Trophoblast cell (in vitro differentiated cells and primary cell): ENCODE measurements around the gene AHCYL2.

Source experiments
- DNase-seq, 2 donors: peaks; one replicate each; pipeline ENCODE4 v3.0.0-alpha.2; 2016
- H2AFZ ChIP-seq: 2 replicates; pipeline ENCODE4 v1.6.1; 2013; ENCODE audit warnings: low read length, moderate library complexity, mild to moderate bottlenecking; ENCODE audit not compliant: insufficient read depth, poor library complexity
- H2AK5ac ChIP-seq: 2 replicates; pipeline ENCODE4 v1.6.1; 2013; ENCODE audit warnings: mild to moderate bottlenecking, low read length
- H2BK120ac ChIP-seq: 2 replicates; pipeline ENCODE4 v1.6.1; 2013; ENCODE audit warnings: low read length, mild to moderate bottlenecking, moderate library complexity; ENCODE audit not compliant: insufficient read depth, poor library complexity
- H2BK12ac ChIP-seq: 2 replicates; pipeline ENCODE4 v1.6.1; 2013; ENCODE audit warnings: mild to moderate bottlenecking, low read length, moderate library complexity
- H2BK5ac ChIP-seq: 2 replicates; pipeline ENCODE4 v1.6.1; 2013; ENCODE audit warnings: low read length, low read depth, moderate library complexity, mild to moderate bottlenecking; ENCODE audit not compliant: poor library complexity
- H3K14ac ChIP-seq: 2 replicates; pipeline ENCODE4 v1.6.1; 2013; ENCODE audit warnings: mild to moderate bottlenecking, low read length
- H3K18ac ChIP-seq: 2 replicates; pipeline ENCODE4 v1.6.1; 2013; ENCODE audit warnings: mild to moderate bottlenecking, low read length
- H3K23ac ChIP-seq: 2 replicates; pipeline ENCODE4 v1.6.1; 2013; ENCODE audit warnings: low read length
- H3K27ac ChIP-seq: 2 replicates; pipeline ENCODE4 v1.5.1; 2013; ENCODE audit warnings: low read depth, mild to moderate bottlenecking, inconsistent platforms, low read length, moderate library complexity
- H3K27me3 ChIP-seq: 2 replicates; pipeline ENCODE4 v1.6.1; 2013; ENCODE audit warnings: inconsistent platforms, mild to moderate bottlenecking, low read length, moderate library complexity; ENCODE audit not compliant: insufficient read depth
- H3K36me3 ChIP-seq, 2 experiments: 1 replicate in 1 of 2; 2 replicates in 1 of 2; pipeline ENCODE4 v1.6.1; 2013; ENCODE audit warnings: low read length in 2 of 2, mild to moderate bottlenecking in 2 of 2, moderate library complexity in 1 of 2; ENCODE audit not compliant: insufficient read depth in 2 of 2, control insufficient read depth in 1 of 2
- H3K4ac ChIP-seq: 2 replicates; pipeline ENCODE4 v1.6.1; 2013; ENCODE audit warnings: low read depth, mild to moderate bottlenecking, low read length, moderate library complexity
- H3K4me1 ChIP-seq, 2 experiments: 1 replicate in 1 of 2; 2 replicates in 1 of 2; pipeline ENCODE4 v1.6.1; 2013; ENCODE audit warnings: low read length in 2 of 2, mild to moderate bottlenecking in 2 of 2, moderate library complexity in 1 of 2; ENCODE audit not compliant: insufficient read depth in 2 of 2, control insufficient read depth in 1 of 2
- H3K4me2 ChIP-seq: 2 replicates; pipeline ENCODE4 v1.6.1; 2013; ENCODE audit warnings: inconsistent platforms, mild to moderate bottlenecking, low read length, moderate library complexity
- H3K4me3 ChIP-seq: 2 replicates; pipeline ENCODE4 v1.5.1; 2013; ENCODE audit warnings: mild to moderate bottlenecking, low read depth, low read length, inconsistent platforms
- H3K79me1 ChIP-seq: one replicate; pipeline ENCODE4 v1.6.1; 2013; ENCODE audit warnings: low read length
- H3K79me2 ChIP-seq: 2 replicates; pipeline ENCODE4 v1.6.1; 2013; ENCODE audit warnings: low read length, mild to moderate bottlenecking; ENCODE audit not compliant: control insufficient read depth, insufficient read depth, poor library complexity
- H3K9ac ChIP-seq: 2 replicates; pipeline ENCODE4 v1.6.1; 2013; ENCODE audit warnings: mild to moderate bottlenecking, low read length
- H3K9me3 ChIP-seq: 2 replicates; pipeline ENCODE4 v1.6.1; 2013; ENCODE audit warnings: low read depth, mild to moderate bottlenecking, control low read depth, inconsistent platforms, low read length; ENCODE audit not compliant: insufficient read depth
- H4K12ac ChIP-seq: 2 replicates; pipeline ENCODE4 v1.6.1; 2013; ENCODE audit warnings: low read depth, mild to moderate bottlenecking, low read length, moderate library complexity
- H4K8ac ChIP-seq: 2 replicates; pipeline ENCODE4 v1.6.1; 2013; ENCODE audit warnings: low read depth, mild to moderate bottlenecking, low read length, moderate library complexity
- H4K91ac ChIP-seq: one replicate; pipeline ENCODE4 v1.6.1; 2013; ENCODE audit warnings: low read depth, mild to moderate bottlenecking, low read length, moderate library complexity
- WGBS: extraction: QIAGEN DNeasy Blood & Tissue Kit; methylation state at CpG from one replicate; pipeline ENCODE4 v1.1.7; 2013; ENCODE audit warnings: missing lambda C conversion rate; ENCODE audit not compliant: insufficient read length, insufficient coverage; ENCODE audit errors: extremely low coverage; 5-methylcytosine and 5-hydroxymethylcytosine counted together

The AHCYL2 gene

DNA sequence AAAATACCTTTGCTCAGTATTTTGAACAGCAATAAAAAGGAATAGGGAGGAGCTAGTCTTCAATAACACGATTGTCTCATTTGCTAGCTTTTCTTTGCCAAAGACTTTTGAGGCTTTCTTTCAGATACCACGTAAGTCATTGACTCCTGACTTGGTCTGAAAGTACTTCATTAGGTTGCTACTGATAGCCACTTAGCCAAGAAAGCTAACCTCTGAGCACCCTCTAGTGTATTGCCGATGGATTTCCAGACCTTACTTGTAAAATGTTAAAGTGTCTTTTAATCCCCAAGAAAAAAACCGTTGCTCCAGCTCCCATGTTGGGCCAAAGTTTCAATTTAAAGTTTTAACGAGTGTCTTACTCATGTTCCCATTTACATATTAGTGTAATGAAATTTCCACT lies 146.0 kb downstream of the AHCYL2 start:
- DNase-seq: no peak
- Histone ChIP-seq H3K27ac (no peak overlapping the region), H3K36me3 (no peaks in the 10 kb centered on the region), H2AK5ac (no peak overlapping the region), H3K23ac (no peak overlapping the region), H3K79me1 (no peaks in the 10 kb centered on the region), H2BK12ac (no peak overlapping the region), H3K79me2 (no peaks in the 10 kb centered on the region), H3K27me3 (no peaks in the 10 kb centered on the region), H3K9me3 (no peaks in the 10 kb centered on the region), H3K18ac (no peak overlapping the region), H4K12ac (no peak overlapping the region), H2BK5ac (no peak overlapping the region), H3K4me1 (peaks cover 0 to 2% of the 10 kb centered on the region in 2 experiments), H3K14ac (no peak overlapping the region), H3K4me3 (no peak overlapping the region), H4K91ac (no peak overlapping the region), H4K8ac (no peak overlapping the region), H3K9ac (no peak overlapping the region), H2BK120ac (no peak overlapping the region), H2AFZ (no peak overlapping the region), H3K4me2 (no peak overlapping the region), H3K4ac (no peak overlapping the region)
- WGBS: no CpG with 5 or more reads among the region's 5 CpGs

- no peaks in the 10 kb centered on the region for H3K79me2 ChIP-seq
- no peak overlapping the region for H3K9ac ChIP-seq
- no peak for DNase-seq
- H3K79me1 ChIP-seq: no peaks in the 10 kb centered on the region
- no peak overlapping the region for H2AFZ ChIP-seq
- H2AK5ac ChIP-seq: no peak overlapping the region
- no peak overlapping the region for H2BK12ac ChIP-seq
- WGBS: no CpG with 5 or more reads among the region's 3 CpGs
- H4K12ac ChIP-seq: no peak overlapping the region
- no peak overlapping the region for H2BK5ac ChIP-seq
- H3K18ac ChIP-seq: no peak overlapping the region
- H2BK120ac ChIP-seq: no peak overlapping the region
- no peak overlapping the region for H3K4me2 ChIP-seq
- peaks cover 0 to 2% of the 10 kb centered on the region in 2 experiments for H3K4me1 ChIP-seq
- no peaks in the 10 kb centered on the region for H3K9me3 ChIP-seq
- no peak overlapping the region for H3K27ac ChIP-seq
- H4K91ac ChIP-seq: no peak overlapping the region
- no peak overlapping the region for H3K14ac ChIP-seq
- no peak overlapping the region for H4K8ac ChIP-seq
- H3K23ac ChIP-seq: no peak overlapping the region
- no peak overlapping the region for H3K4me3 ChIP-seq
- no peak overlapping the region for H3K4ac ChIP-seq
- no peaks in the 10 kb centered on the region for H3K36me3 ChIP-seq
- H3K27me3 ChIP-seq: no peaks in the 10 kb centered on the region
These were observed 146.7 kb downstream of the AHCYL2 start for GRCh38 chr7:129371487-129371886.

DNA sequence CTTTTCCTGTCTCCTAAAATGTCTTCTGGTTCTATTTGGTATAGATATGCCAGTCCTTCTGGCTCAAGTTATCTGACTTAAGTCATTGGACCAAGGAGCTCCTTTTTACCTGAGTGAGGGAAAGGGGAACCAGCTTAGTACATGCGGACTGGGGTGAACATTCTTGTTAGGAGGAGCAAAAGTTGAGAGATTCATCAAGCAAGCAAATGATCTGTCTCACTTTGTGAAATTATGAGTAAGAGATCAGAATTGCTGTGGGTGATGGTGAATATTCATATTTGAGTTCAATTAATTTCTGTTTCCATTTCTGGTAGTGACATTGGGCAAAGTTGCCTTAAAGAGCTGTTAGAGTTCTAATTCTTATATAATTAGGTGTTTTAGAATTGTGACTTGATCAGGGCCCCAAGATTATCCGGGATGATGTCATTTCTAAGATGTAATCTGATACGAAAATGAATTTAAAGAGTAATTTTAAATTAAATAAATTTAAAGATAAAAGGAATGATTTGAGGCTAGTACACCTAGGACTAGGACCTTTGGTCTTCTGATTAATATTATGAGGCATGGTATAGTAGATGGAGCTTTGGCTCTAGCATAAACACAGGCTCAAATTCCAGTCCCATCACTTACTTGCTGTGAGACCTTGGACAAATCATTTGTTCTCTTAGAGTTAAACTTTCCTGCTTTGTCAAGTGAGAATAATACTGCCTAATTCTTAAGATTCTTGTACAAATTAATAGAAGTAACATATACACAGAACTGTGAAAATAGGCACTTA lies 149.0 kb downstream of the AHCYL2 start:
- no peak for DNase-seq
- H2BK120ac ChIP-seq: no peak overlapping the region
- no peaks in the 10 kb centered on the region for H3K4me1 ChIP-seq
- H2BK5ac ChIP-seq: no peak overlapping the region
- no peak overlapping the region for H3K27ac ChIP-seq
- no peak overlapping the region for H3K23ac ChIP-seq
- no peak overlapping the region for H3K18ac ChIP-seq
- no peaks in the 10 kb centered on the region for H3K9me3 ChIP-seq
- H3K27me3 ChIP-seq: no peaks in the 10 kb centered on the region
- WGBS: 100% methylated on average over 1 of the region's 3 CpGs
- H4K12ac ChIP-seq: no peak overlapping the region
- H2AK5ac ChIP-seq: no peak overlapping the region
- H3K14ac ChIP-seq: no peak overlapping the region
- no peak overlapping the region for H3K4me2 ChIP-seq
- no peak overlapping the region for H3K4ac ChIP-seq
- no peak overlapping the region for H4K91ac ChIP-seq
- H3K79me1 ChIP-seq: no peaks in the 10 kb centered on the region
- H3K9ac ChIP-seq: no peak overlapping the region
- H4K8ac ChIP-seq: no peak overlapping the region
- no peak overlapping the region for H2AFZ ChIP-seq
- no peak overlapping the region for H3K4me3 ChIP-seq
- H2BK12ac ChIP-seq: no peak overlapping the region
- no peaks in the 10 kb centered on the region for H3K36me3 ChIP-seq
- H3K79me2 ChIP-seq: no peaks in the 10 kb centered on the region

DNA sequence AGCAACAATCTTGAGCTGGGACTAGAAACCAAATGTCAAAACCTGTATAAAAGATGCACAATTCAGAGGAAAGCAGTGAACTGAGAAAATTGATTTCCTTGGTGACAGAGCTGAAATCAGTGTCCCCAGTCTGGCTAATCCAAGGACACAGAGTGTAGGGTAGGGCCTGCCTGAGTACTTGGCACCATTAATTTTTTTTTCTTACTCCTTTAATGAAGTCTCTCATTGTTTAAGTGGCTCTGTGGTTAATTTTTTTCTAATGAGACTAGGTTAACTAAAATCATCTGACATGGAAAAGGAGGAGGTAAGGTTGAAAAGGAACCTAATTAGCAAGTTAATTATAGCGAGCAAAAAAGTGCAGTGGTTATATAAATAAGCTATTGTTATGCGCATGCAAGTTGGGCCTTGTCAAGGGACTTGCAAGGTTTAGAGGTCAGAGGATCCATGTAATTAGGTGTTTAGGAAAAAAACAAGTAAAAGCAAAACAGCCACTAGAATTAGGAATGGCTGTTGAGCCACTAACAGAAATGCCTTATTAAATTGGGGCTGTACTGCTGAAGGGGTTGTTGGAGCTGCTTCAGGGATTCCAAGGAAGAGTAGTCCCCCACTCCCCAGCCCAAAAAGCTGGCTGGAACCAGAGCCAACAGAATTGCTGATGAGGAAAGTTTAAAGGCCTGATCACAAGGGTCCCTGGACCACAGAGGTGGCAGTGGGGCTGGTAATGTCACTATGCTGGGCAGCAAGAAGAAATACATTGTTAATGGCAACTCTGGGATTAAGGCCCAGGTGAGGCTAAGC lies 150.5 kb downstream of the AHCYL2 start:
- no CpG with 5 or more reads among the region's 2 CpGs for WGBS

More for the DNA sequence above, 150.5 kb downstream of the AHCYL2 start:
- H3K14ac ChIP-seq: no peak overlapping the region
- no peaks in the 10 kb centered on the region for H3K79me1 ChIP-seq
- H3K18ac ChIP-seq: no peak overlapping the region
- H4K12ac ChIP-seq: no peak overlapping the region
- no peak overlapping the region for H3K27ac ChIP-seq
- no peaks in the 10 kb centered on the region for H3K79me2 ChIP-seq
- H2BK12ac ChIP-seq: peak overlapping the region; percentile 31
- H2BK5ac ChIP-seq: no peak overlapping the region
- H3K4me2 ChIP-seq: no peak overlapping the region
- no peak overlapping the region for H4K8ac ChIP-seq
- no peak for DNase-seq
- H3K27me3 ChIP-seq: no peaks in the 10 kb centered on the region
- no peak overlapping the region for H3K23ac ChIP-seq
- no peak overlapping the region for H3K9ac ChIP-seq
- no peak overlapping the region for H2AK5ac ChIP-seq
- H2AFZ ChIP-seq: no peak overlapping the region
- no peaks in the 10 kb centered on the region for H3K9me3 ChIP-seq
- no peak overlapping the region for H3K4me3 ChIP-seq
- no peaks in the 10 kb centered on the region for H3K36me3 ChIP-seq
- H2BK120ac ChIP-seq: no peak overlapping the region
- no peaks in the 10 kb centered on the region for H3K4me1 ChIP-seq
- H4K91ac ChIP-seq: no peak overlapping the region
- H3K4ac ChIP-seq: no peak overlapping the region
